IPS-15b (cell line): ENCODE measurements around the gene TMEM237.

Experiments
- H3K27me3 ChIP-seq: one replicate; pipeline ENCODE4 v1.6.1; 2013; ENCODE audit warnings: low read length; ENCODE audit not compliant: control insufficient read depth, insufficient read depth
- H3K36me3 ChIP-seq: one replicate; pipeline ENCODE4 v1.6.1; 2013; ENCODE audit warnings: low read length; ENCODE audit not compliant: control insufficient read depth, insufficient read depth
- H3K4me1 ChIP-seq: one replicate; pipeline ENCODE4 v1.6.1; 2013; ENCODE audit warnings: mild to moderate bottlenecking, low read length; ENCODE audit not compliant: control insufficient read depth, insufficient read depth
- H3K4me3 ChIP-seq: one replicate; pipeline ENCODE4 v1.5.1; 2013; ENCODE audit warnings: low read depth, low read length
- H3K9ac ChIP-seq: one replicate; pipeline ENCODE4 v1.6.1; 2013; ENCODE audit warnings: low read depth, mild to moderate bottlenecking, low read length
- H3K9me3 ChIP-seq: one replicate; pipeline ENCODE4 v1.6.1; 2013; ENCODE audit warnings: mild to moderate bottlenecking, low read length; ENCODE audit not compliant: control insufficient read depth, insufficient read depth

The TMEM237 gene

GRCh38 chr2:201639205-201639604, 4.1 kb downstream of the TMEM237 start:
- no peaks in the 10 kb centered on the region for H3K27me3 ChIP-seq
- peaks cover 3% of the 10 kb centered on the region for H3K4me1 ChIP-seq
- no peaks in the 10 kb centered on the region for H3K36me3 ChIP-seq
- no peak overlapping the region for H3K4me3 ChIP-seq
- H3K9me3 ChIP-seq = no peaks in the 10 kb centered on the region
- no peak overlapping the region for H3K9ac ChIP-seq

DNA sequence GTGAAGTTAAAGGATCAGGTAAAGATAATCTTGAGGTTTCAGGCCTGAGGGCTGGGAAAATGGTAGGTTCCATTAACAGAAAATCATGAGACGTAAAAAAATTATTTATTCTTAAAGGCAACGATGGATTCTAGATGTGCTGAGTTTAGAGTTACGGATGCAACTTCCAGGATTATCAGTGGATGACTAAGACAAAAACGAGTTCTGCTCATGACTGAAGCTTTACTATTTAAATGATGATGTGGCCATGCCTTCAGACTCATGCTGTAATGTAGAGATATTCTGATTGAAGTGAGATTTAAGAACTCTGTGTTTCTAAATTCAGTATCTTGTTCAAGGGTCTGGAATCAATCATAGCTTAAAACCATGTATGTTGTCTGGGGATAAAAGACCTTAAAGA, 5.0 kb downstream of the TMEM237 start:
- no peak overlapping the region for H3K4me3 ChIP-seq
- no peaks in the 10 kb centered on the region for H3K9me3 ChIP-seq
- peaks cover 4% of the 10 kb centered on the region for H3K36me3 ChIP-seq
- H3K27me3 ChIP-seq = no peaks in the 10 kb centered on the region
- H3K9ac ChIP-seq = no peak overlapping the region
- H3K4me1 ChIP-seq = no peaks in the 10 kb centered on the region

GRCh38 chr2:201633661-201634249, 9.5 kb downstream of the TMEM237 start:
- Histone ChIP-seq H3K4me3 (no peak overlapping the region), H3K36me3 (peaks cover 18% of the 10 kb centered on the region), H3K9ac (no peak overlapping the region)

GRCh38 chr2:201631041-201631440, 12.3 kb downstream of the TMEM237 start:
- no peaks in the 10 kb centered on the region for H3K4me1 ChIP-seq
- H3K27me3 ChIP-seq = no peaks in the 10 kb centered on the region
- H3K36me3 ChIP-seq = peaks cover 18% of the 10 kb centered on the region
- H3K9me3 ChIP-seq = no peaks in the 10 kb centered on the region
- no peak overlapping the region for H3K9ac ChIP-seq
- H3K4me3 ChIP-seq = no peak overlapping the region

More at GRCh38 chr2:201633661-201634249, 9.5 kb downstream of the TMEM237 start:
- Histone ChIP-seq H3K9me3 (no peaks in the 10 kb centered on the region), H3K4me1 (no peaks in the 10 kb centered on the region), H3K27me3 (no peaks in the 10 kb centered on the region)

- H3K9ac ChIP-seq = no peak overlapping the region
- H3K27me3 ChIP-seq = no peaks in the 10 kb centered on the region
- H3K4me1 ChIP-seq = no peaks in the 10 kb centered on the region
- no peaks in the 10 kb centered on the region for H3K9me3 ChIP-seq
- H3K36me3 ChIP-seq = peaks cover 18% of the 10 kb centered on the region
- no peak overlapping the region for H3K4me3 ChIP-seq
Measured at GRCh38 chr2:201630577-201630976, 12.7 kb downstream of the TMEM237 start.

DNA sequence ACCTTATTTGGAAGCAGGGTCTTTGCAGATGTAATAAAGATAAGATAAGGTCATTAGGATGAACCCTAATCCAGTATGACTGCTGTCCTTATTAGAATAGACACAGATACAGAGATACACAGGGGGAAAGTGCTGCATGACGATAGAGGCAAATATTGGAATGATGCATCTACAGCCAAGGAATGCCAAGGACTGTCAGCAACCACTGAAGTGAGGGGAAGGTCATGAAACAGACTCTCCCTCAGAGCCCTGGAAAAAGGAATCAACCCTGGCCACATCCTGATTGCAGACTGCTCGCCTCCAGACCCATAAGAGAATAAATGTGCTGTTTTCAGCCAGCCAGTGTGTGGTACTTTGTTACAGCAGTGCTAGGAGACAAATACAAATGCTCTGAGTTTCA, 14.8 kb downstream of the TMEM237 start:
- Histone ChIP-seq H3K9ac (no peak overlapping the region), H3K36me3 (peaks cover 14% of the 10 kb centered on the region), H3K4me1 (no peaks in the 10 kb centered on the region), H3K27me3 (no peaks in the 10 kb centered on the region), H3K9me3 (no peaks in the 10 kb centered on the region), H3K4me3 (no peak overlapping the region)

- Histone ChIP-seq H3K9ac (no peak overlapping the region), H3K9me3 (no peaks in the 10 kb centered on the region), H3K27me3 (no peaks in the 10 kb centered on the region), H3K4me3 (no peak overlapping the region), H3K36me3 (no peaks in the 10 kb centered on the region), H3K4me1 (no peaks in the 10 kb centered on the region)
Measured at GRCh38 chr2:201622306-201622970, 20.9 kb downstream of the TMEM237 start.

DNA sequence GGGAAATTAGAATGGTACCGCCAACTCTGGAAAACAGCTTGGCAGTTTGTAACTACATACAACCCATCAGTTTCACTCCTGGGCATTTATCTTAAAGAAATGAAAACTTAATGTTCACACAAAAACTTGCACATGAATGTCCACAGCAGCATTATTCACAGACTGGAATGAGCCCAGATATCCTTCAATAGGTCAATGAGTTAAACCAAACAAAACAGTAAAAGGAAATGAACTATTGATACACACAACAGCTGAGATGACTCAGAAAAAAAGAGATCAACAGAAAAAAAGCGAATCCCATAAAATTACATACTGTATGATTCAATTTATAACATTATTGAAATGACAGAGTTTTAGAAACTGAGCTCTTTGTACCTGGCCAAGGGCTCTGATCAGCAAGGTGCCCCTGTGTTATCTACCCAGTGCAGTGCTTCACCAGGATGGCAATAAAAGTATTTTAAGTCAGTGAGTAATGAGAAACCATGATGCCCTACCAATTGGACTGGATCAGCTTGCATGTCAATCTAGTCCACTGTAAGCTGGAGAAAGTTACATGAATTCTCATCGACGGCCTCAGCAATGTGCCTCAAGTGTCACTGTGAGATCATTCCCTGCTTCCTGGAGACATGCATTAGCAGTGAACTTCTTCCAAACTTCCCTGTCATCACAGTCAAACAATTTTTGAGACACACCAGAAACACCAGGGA, 21.9 kb downstream of the TMEM237 start:
- no peak overlapping the region for H3K4me3 ChIP-seq
- H3K9ac ChIP-seq = no peak overlapping the region
- H3K27me3 ChIP-seq = no peaks in the 10 kb centered on the region
- no peaks in the 10 kb centered on the region for H3K9me3 ChIP-seq
- H3K36me3 ChIP-seq = no peaks in the 10 kb centered on the region
- no peaks in the 10 kb centered on the region for H3K4me1 ChIP-seq

GRCh38 chr2:201618744-201619662, 24.3 kb downstream of the TMEM237 start:
- no peak overlapping the region for H3K9ac ChIP-seq
- H3K4me3 ChIP-seq = no peak overlapping the region
- H3K4me1 ChIP-seq = no peaks in the 10 kb centered on the region
- H3K9me3 ChIP-seq = no peaks in the 10 kb centered on the region
- no peaks in the 10 kb centered on the region for H3K36me3 ChIP-seq
- no peaks in the 10 kb centered on the region for H3K27me3 ChIP-seq

GRCh38 chr2:201608021-201608420, 35.3 kb downstream of the TMEM237 start:
- Histone ChIP-seq H3K27me3 (no peaks in the 10 kb centered on the region), H3K4me3 (no peak overlapping the region), H3K9ac (no peak overlapping the region), H3K4me1 (no peaks in the 10 kb centered on the region), H3K9me3 (no peaks in the 10 kb centered on the region), H3K36me3 (no peaks in the 10 kb centered on the region)

GRCh38 chr2:201607568-201607967, 35.7 kb downstream of the TMEM237 start:
- Histone ChIP-seq H3K9ac (no peak overlapping the region), H3K9me3 (no peaks in the 10 kb centered on the region), H3K4me1 (no peaks in the 10 kb centered on the region), H3K27me3 (no peaks in the 10 kb centered on the region), H3K36me3 (no peaks in the 10 kb centered on the region), H3K4me3 (no peak overlapping the region)
